IMR-90 (cell line): ENCODE data around the gene C11orf98. TPM values are rescaled to one million over a fixed set of nuclear protein-coding genes. Genes with fewer than 3 reads are reported as not detected.

Experiments
- ATAC-seq: fragments of 200-7000 bp; cut with Tn5 transposase; 2 replicates; pipeline ENCODE4 v1.9.1; 2020; ENCODE audit warnings: low read depth, mild to moderate bottlenecking, moderate library complexity
- BruUV-seq: library from RNA; stranded (reverse); fragments of 400-500 nt; replicated peaks from 2 replicates; lab custom pipeline; 2021; lab: Mats Ljungman, UMichigan
- CTCF ChIA-PET: fragments of 300-600 bp; formaldehyde crosslinking; extraction: SDS; loops from one replicate; lab custom pipeline; 2021; ENCODE audit warnings: antibody characterized with exemption; lab: Yijun Ruan, JAX
- POLR2A ChIA-PET: fragments of 300-600 bp; sonication (Branson Sonifier 250); formaldehyde crosslinking; loops from one replicate; lab custom pipeline; 2022; ENCODE audit warnings: antibody characterized with exemption; ENCODE audit not compliant: unreplicated experiment; lab: Charles Lee
- DNase-seq: peaks from one replicate; pipeline ENCODE4 v3.0.0; 2013
- H2AFZ ChIP-seq: replicated peaks from 2 replicates; pipeline ENCODE3; 2013; ENCODE audit warnings: low read length, mild to moderate bottlenecking; ENCODE audit not compliant: poor library complexity
- H2AK5ac ChIP-seq: 2 replicates; pipeline ENCODE4 v1.6.1; 2013; ENCODE audit warnings: low read depth, low read length, inconsistent platforms
- H2AK9ac ChIP-seq: replicated peaks from 2 replicates; pipeline ENCODE3; 2013; ENCODE audit warnings: mild to moderate bottlenecking, low read depth, low read length, moderate library complexity; ENCODE audit not compliant: poor library complexity
- H2BK120ac ChIP-seq: 2 replicates; pipeline ENCODE4 v1.6.1; 2013; ENCODE audit warnings: low read depth, low read length, inconsistent platforms
- H2BK15ac ChIP-seq: 3 replicates; pipeline ENCODE4 v1.6.1; 2013; ENCODE audit warnings: low read depth, low read length, inconsistent platforms
- H2BK20ac ChIP-seq: 2 replicates; pipeline ENCODE4 v1.6.1; 2013; ENCODE audit warnings: low read depth, mild to moderate bottlenecking, inconsistent platforms, low read length, moderate library complexity
- H2BK5ac ChIP-seq: 2 replicates; pipeline ENCODE4 v1.6.1; 2013; ENCODE audit warnings: mild to moderate bottlenecking, low read depth, low read length, inconsistent platforms; ENCODE audit not compliant: poor library complexity, severe bottlenecking
- H3K14ac ChIP-seq: replicated peaks from 2 replicates; pipeline ENCODE4 v1.6.1; 2013; ENCODE audit warnings: low read depth, low read length, inconsistent platforms
- H3K18ac ChIP-seq: 2 replicates; pipeline ENCODE4 v1.6.1; 2013; ENCODE audit warnings: low read depth, low read length, control low read depth
- H3K23ac ChIP-seq: 2 replicates; pipeline ENCODE4 v1.6.1; 2013; ENCODE audit warnings: low read depth, low read length, inconsistent platforms
- H3K27ac ChIP-seq: 2 replicates; pipeline ENCODE4 v1.5.1; 2013; ENCODE audit warnings: mild to moderate bottlenecking, control low read depth, low read length; ENCODE audit not compliant: insufficient read depth
- H3K27me3 ChIP-seq: 2 replicates; pipeline ENCODE4 v1.6.1; 2013; ENCODE audit warnings: low read length; ENCODE audit not compliant: control insufficient read depth, insufficient read depth
- H3K36me3 ChIP-seq: 2 replicates; pipeline ENCODE4 v1.6.1; 2013; ENCODE audit warnings: low read length, mixed read lengths; ENCODE audit not compliant: control insufficient read depth, insufficient read depth
- H3K4ac ChIP-seq: 2 replicates; pipeline ENCODE4 v1.6.1; 2013; ENCODE audit warnings: low read depth, low read length, inconsistent platforms
- H3K4me1 ChIP-seq: 2 replicates; pipeline ENCODE4 v1.6.1; 2013; ENCODE audit warnings: low read length, mixed read lengths; ENCODE audit not compliant: control insufficient read depth, insufficient read depth
- H3K4me2 ChIP-seq: 2 replicates; pipeline ENCODE4 v1.6.1; 2013; ENCODE audit warnings: low read depth, mild to moderate bottlenecking, control low read depth, low read length, moderate library complexity
- H3K4me3 ChIP-seq: 2 replicates; pipeline ENCODE4 v1.5.1; 2013; ENCODE audit warnings: low read depth, mild to moderate bottlenecking, control low read depth, low read length, moderate library complexity; ENCODE audit not compliant: insufficient read depth
- H3K56ac ChIP-seq: 2 replicates; pipeline ENCODE4 v1.6.1; 2013; ENCODE audit warnings: low read length, inconsistent platforms; ENCODE audit not compliant: insufficient read depth; ENCODE audit errors: extremely low read depth
- H3K79me1 ChIP-seq, 2 experiments: 2 replicates each; pipeline ENCODE4 v1.6.1; 2013; ENCODE audit warnings: low read length in 2 of 2, inconsistent platforms in 1 of 2, low read depth in 1 of 2
- H3K9ac ChIP-seq: 2 replicates; pipeline ENCODE4 v1.6.1; 2013; ENCODE audit warnings: low read depth, low read length, control low read depth
- H3K9me1 ChIP-seq: 2 replicates; pipeline ENCODE4 v1.6.1; 2013; ENCODE audit warnings: low read length, inconsistent platforms; ENCODE audit not compliant: insufficient read depth
- H3K9me3 ChIP-seq: 2 replicates; pipeline ENCODE4 v1.6.1; 2013; ENCODE audit warnings: low read length; ENCODE audit not compliant: control insufficient read depth, insufficient read depth
- H4K20me1 ChIP-seq: 2 replicates; pipeline ENCODE4 v1.6.1; 2013; ENCODE audit warnings: low read length, inconsistent platforms; ENCODE audit not compliant: insufficient read depth
- H4K5ac ChIP-seq: 2 replicates; pipeline ENCODE4 v1.6.1; 2013; ENCODE audit warnings: mild to moderate bottlenecking, low read depth, low read length, control low read depth
- H4K8ac ChIP-seq, 2 experiments: 2 replicates each; pipeline ENCODE4 v1.6.1; 2013; ENCODE audit warnings: low read depth in 2 of 2, low read length in 2 of 2, control low read depth in 1 of 2, inconsistent platforms in 1 of 2
- H4K91ac ChIP-seq: 2 replicates; pipeline ENCODE4 v1.6.1; 2013; ENCODE audit warnings: low read depth, low read length, inconsistent platforms; ENCODE audit not compliant: insufficient read depth
- BHLHE40 ChIP-seq: fragments of 150-350 bp; IDR thresholded peaks from 2 replicates; pipeline ENCODE4 v1.6.1; 2016; ENCODE audit warnings: mild to moderate bottlenecking, low read depth, low read length
- CEBPB ChIP-seq: IDR thresholded peaks from 2 replicates; pipeline ENCODE4 v1.6.1; 2012; ENCODE audit warnings: low read depth, low read length, improper control_type of control experiment
- CHD1 ChIP-seq: IDR thresholded peaks from 2 replicates; pipeline ENCODE4 v1.6.1; 2012; ENCODE audit warnings: low read depth, low read length, improper control_type of control experiment
- CTCF ChIP-seq: conservative IDR thresholded peaks from 2 replicates; pipeline ENCODE4 v1.5.1; 2012; ENCODE audit warnings: mild to moderate bottlenecking, low read depth, low read length, improper control_type of control experiment
- FOS ChIP-seq: fragments of 150-350 bp; IDR thresholded peaks from 2 replicates; pipeline ENCODE4 v1.6.1; 2016; ENCODE audit warnings: low read depth, low read length
- MAFK ChIP-seq: IDR thresholded peaks from 2 replicates; pipeline ENCODE4 v1.6.1; 2012; ENCODE audit warnings: low read depth, low read length, improper control_type of control experiment
- MAZ ChIP-seq: IDR thresholded peaks from 2 replicates; pipeline ENCODE4 v1.6.1; 2012; ENCODE audit warnings: low read depth, mild to moderate bottlenecking, low read length, improper control_type of control experiment, moderate library complexity, borderline replicate concordance
- MXI1 ChIP-seq: IDR thresholded peaks from 2 replicates; pipeline ENCODE4 v1.6.1; 2012; ENCODE audit warnings: low read depth, mild to moderate bottlenecking, low read length, moderate library complexity, borderline replicate concordance
- POLR2A ChIP-seq: IDR thresholded peaks from 2 replicates; pipeline ENCODE4 v1.6.1; 2012; ENCODE audit warnings: mild to moderate bottlenecking, low read depth, low read length
- RAD21 ChIP-seq: IDR thresholded peaks from 2 replicates; pipeline ENCODE4 v1.6.1; 2012; ENCODE audit warnings: low read length, improper control_type of control experiment
- RCOR1 ChIP-seq: IDR thresholded peaks from 2 replicates; pipeline ENCODE4 v1.6.1; 2012; ENCODE audit warnings: mild to moderate bottlenecking, low read length, improper control_type of control experiment; ENCODE audit not compliant: insufficient replicate concordance
- RFX5 ChIP-seq: IDR thresholded peaks from 2 replicates; pipeline ENCODE4 v1.8.0; 2012; ENCODE audit warnings: low read depth, mild to moderate bottlenecking, low read length, moderate library complexity
- USF2 ChIP-seq: fragments of 150-350 bp; IDR thresholded peaks from 2 replicates; pipeline ENCODE4 v1.6.1; 2017; ENCODE audit warnings: mild to moderate bottlenecking, antibody characterized with exemption, low read length, low read depth
- WGBS, 2 experiments: methylation state at CpG; one replicate each; pipeline versions ENCODE4 v1.1.5 to v1.1.7; 2013; ENCODE audit warnings: missing lambda C conversion rate in 2 of 2; ENCODE audit not compliant: insufficient read length in 1 of 2; ENCODE audit errors: extremely low coverage in 2 of 2; 5-methylcytosine and 5-hydroxymethylcytosine counted together
- dilution Hi-C: fragments of 300-500 bp; cut with HindIII; formaldehyde crosslinking; loops from one replicate; pipeline ENCODE4 v1.14.3; 2018; ENCODE audit warnings: low sequenced_read_pairs; ENCODE audit not compliant: unreplicated experiment
- in situ Hi-C: fragments of 300-500 bp; cut with MboI; formaldehyde crosslinking; loops from 3 replicates; pipeline ENCODE4 v1.14.3; 2019; ENCODE audit warnings: low sequenced_read_pairs, inconsistent platforms, mixed read lengths
- intact Hi-C: fragments of 100-400 bp; cut with micrococcal nuclease; formaldehyde crosslinking; loops from 2 replicates; pipeline ENCODE4 v1.10.0; 2022
- polyA plus RNA-seq, 3 experiments: library from polyadenylated mRNA; depleted of rRNA; stranded (reverse); fragments of >200 nt; gene quantifications; 2 replicates each; pipeline ENCODE4 v1.2.3, GENCODE V29; 2012; ENCODE audit warnings: low replicate concordance in 1 of 3
- total RNA-seq: library from RNA; depleted of rRNA; stranded (reverse); fragments of >200 nt; gene quantifications from 2 replicates; pipeline ENCODE4 v1.2.3, GENCODE V29; 2012

Gene C11orf98
- total and polyA plus RNA-seq, 2 of the 4 experiments (the other 2 are of a cell fraction): 41.2 to 62.3 TPM

- 96% methylated on average over 5 of the region's 6 CpGs; no CpG with 5 or more reads in 1 of the 2 experiments for WGBS, 2 experiments
Measured at GRCh38 chr11:62632492-62632891, 32.5 kb downstream of the C11orf98 start.

More at GRCh38 chr11:62632492-62632891, 32.5 kb downstream of the C11orf98 start:
- H3K9me1 ChIP-seq: peaks cover 5% of the 10 kb centered on the region; the same call in 1 of the 2 replicates
- no peak overlapping the region for H3K56ac ChIP-seq
- no peak overlapping the region for H3K23ac ChIP-seq
- H2BK20ac ChIP-seq: no peak overlapping the region
- peaks cover 72% of the 10 kb centered on the region for H3K36me3 ChIP-seq
- H3K4me2 ChIP-seq: no peak overlapping the region
- H2BK15ac ChIP-seq: no peak overlapping the region
- no peaks in the 10 kb centered on the region; the same call in 1 of the 2 replicates for H4K20me1 ChIP-seq
- ChIA-PET CTCF (no interaction called here), POLR2A (no interaction called here)
- dilution Hi-C loops: no loop called here
- no peak overlapping the region for H3K27ac ChIP-seq
- H3K27me3 ChIP-seq: no peaks in the 10 kb centered on the region
- no peak overlapping the region for H4K5ac ChIP-seq
- no TSS peak for BruUV-seq
- H2BK120ac ChIP-seq: no peak overlapping the region
- no peak overlapping the region for H3K9ac ChIP-seq
- in situ Hi-C loops: no loop called here
- TF ChIP-seq CHD1 (no peak), POLR2A (no peak), USF2 (no peak), BHLHE40 (no peak), FOS (no peak), MAZ (no peak), MXI1 (no peak), CEBPB (no peak), RFX5 (no peak), MAFK (no peak), CTCF (no peak), RCOR1 (no peak), RAD21 (no peak)
- H3K14ac ChIP-seq: no peak overlapping the region
- no peak overlapping the region for H4K8ac ChIP-seq
- peaks cover 30 to 41% of the 10 kb centered on the region in 2 experiments for H3K79me1 ChIP-seq
- H4K91ac ChIP-seq: no peak overlapping the region
- H2AK9ac ChIP-seq: no peak overlapping the region
- no peak overlapping the region for H3K4ac ChIP-seq
- H2BK5ac ChIP-seq: no peak overlapping the region
- H3K18ac ChIP-seq: no peak overlapping the region
- no peak for DNase-seq
- H3K4me3 ChIP-seq: no peak overlapping the region
- no peak overlapping the region for H2AK5ac ChIP-seq
- no peak overlapping the region for H2AFZ ChIP-seq
- H3K4me1 ChIP-seq: no peaks in the 10 kb centered on the region
- no peak for ATAC-seq
- intact Hi-C loops: no loop called here
- H3K9me3 ChIP-seq: no peaks in the 10 kb centered on the region
